GM19328 (cell line): ENCODE measurements around the gene TTC3.
"Not testable (repeated sequence)": the region's sequence is repeated elsewhere in the genome, so short reads cannot be mapped to it uniquely, and the experiment has no call there.

Experiments used
- ATAC-seq: cut with Tn5 transposase; IDR thresholded peaks from one replicate; pipeline ENCODE4 v1.9.1; 2021; ENCODE audit warnings: mild to moderate bottlenecking, moderate library complexity; ENCODE audit not compliant: unreplicated experiment

The TTC3 gene, protein sequence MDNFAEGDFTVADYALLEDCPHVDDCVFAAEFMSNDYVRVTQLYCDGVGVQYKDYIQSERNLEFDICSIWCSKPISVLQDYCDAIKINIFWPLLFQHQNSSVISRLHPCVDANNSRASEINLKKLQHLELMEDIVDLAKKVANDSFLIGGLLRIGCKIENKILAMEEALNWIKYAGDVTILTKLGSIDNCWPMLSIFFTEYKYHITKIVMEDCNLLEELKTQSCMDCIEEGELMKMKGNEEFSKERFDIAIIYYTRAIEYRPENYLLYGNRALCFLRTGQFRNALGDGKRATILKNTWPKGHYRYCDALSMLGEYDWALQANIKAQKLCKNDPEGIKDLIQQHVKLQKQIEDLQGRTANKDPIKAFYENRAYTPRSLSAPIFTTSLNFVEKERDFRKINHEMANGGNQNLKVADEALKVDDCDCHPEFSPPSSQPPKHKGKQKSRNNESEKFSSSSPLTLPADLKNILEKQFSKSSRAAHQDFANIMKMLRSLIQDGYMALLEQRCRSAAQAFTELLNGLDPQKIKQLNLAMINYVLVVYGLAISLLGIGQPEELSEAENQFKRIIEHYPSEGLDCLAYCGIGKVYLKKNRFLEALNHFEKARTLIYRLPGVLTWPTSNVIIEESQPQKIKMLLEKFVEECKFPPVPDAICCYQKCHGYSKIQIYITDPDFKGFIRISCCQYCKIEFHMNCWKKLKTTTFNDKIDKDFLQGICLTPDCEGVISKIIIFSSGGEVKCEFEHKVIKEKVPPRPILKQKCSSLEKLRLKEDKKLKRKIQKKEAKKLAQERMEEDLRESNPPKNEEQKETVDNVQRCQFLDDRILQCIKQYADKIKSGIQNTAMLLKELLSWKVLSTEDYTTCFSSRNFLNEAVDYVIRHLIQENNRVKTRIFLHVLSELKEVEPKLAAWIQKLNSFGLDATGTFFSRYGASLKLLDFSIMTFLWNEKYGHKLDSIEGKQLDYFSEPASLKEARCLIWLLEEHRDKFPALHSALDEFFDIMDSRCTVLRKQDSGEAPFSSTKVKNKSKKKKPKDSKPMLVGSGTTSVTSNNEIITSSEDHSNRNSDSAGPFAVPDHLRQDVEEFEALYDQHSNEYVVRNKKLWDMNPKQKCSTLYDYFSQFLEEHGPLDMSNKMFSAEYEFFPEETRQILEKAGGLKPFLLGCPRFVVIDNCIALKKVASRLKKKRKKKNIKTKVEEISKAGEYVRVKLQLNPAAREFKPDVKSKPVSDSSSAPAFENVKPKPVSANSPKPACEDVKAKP (N-terminal part only)

DNA sequence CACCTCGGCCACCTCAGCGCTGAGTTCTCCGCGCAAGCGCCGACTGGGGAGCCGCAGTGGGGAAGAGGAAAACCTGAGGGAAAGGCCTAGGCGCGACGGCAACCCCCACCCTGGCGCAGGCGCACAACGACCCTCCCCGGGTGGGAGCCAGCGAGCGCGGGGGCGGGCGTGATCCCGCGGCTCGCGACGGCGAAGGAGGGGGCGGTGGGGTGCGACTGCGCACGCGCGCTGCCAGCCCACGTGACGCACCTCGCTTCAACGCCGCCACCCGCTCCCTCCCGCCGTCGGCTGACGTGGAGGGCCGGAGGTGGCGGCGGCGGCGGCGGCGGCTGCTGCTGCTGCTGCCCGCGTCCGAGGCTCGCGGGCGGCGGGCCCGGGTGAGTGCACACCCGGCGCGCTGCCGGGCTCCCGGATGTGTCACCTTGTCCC lies at the start of gene TTC3, which contains the start of gene PIGP:
TSS of gene TTC3 (plus strand) at position 267 of the 429 bp plus-strand sequence. CDS start 14,004 bp downstream, outside the sequence.
TSS of gene PIGP (minus strand) at position 84 of the 429 bp plus-strand sequence. CDS start 556 bp downstream, outside the sequence.
- ATAC-seq = peak; percentile 65

DNA sequence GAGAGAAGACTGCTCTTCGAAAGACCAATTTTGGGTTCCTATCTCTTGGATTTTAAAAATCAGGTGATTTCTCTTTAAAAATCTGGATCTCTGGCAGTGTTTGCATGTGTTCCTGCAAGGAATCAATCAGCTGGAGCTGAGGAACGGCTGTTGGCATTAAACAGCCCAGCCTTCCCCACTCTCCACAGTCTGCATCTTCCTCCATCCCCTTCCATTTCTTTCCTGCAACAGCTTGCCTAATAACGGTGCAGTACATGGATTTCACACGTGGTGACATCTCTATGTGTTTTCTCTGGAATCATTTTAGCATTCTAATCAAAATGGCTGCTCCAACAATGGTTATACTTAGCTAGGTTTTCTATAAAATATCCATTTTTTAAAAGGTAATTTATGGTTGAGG lies 46.6 kb upstream of the TTC3 start:
- ATAC-seq = no peak

DNA sequence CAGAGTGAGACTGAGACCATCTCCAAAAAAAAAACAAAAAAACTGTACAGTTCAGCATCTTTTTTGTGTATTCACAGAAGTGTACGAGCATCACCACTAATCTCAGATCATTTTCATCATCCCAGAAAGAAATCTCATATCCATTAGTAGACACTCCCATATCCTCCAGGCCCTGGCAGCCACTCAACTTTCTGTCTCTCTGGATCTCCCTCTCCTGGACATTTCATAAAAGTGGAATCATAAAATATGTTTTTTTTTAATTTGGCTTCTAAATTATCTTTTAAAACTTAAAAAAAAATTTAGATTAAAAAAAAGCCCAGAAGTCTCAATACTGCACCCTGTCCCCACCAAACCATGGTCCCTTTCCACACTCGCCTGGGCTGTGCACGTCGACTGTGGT lies 44.5 kb upstream of the TTC3 start:
- ATAC-seq = no peak

DNA sequence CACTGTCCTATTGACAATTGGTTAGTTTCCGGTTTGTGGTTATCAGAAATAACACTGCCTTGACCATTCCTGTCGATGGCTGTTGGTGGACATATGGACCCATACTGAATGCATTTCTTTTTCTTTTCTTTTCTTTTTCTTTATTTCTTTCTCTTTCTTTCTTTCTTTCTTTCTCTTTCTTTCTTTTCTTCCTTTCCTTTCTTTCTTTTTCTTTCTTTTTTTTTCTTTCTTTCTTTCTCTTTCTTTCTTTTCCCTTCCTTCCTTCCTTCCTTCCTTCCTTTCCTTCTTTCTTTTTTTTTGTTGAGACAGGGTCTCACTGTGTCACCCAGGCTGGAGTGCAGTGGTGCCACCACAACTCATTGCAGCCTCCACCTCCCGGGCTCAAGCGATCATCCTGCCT lies 42.2 kb upstream of the TTC3 start:
- no peak for ATAC-seq

DNA sequence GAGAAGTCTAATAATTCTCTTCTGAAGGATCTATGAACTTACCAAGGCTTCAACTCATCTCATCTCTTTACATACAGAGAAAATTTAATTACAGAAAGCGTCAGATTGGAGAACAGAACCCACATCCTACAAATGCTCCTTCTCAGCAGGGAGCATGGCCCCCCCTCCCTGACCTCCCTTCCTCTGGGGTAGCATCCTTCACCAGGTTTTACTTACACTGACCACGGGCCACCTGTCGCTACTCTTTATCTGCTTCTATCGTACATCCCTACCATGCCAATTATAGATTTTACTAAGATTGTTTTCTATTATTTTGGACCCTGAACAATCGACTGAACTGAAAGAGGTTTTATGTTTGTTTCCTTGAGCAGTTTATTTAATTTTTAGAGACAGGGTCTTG lies 40.8 kb upstream of the TTC3 start:
- ATAC-seq = no peak

DNA sequence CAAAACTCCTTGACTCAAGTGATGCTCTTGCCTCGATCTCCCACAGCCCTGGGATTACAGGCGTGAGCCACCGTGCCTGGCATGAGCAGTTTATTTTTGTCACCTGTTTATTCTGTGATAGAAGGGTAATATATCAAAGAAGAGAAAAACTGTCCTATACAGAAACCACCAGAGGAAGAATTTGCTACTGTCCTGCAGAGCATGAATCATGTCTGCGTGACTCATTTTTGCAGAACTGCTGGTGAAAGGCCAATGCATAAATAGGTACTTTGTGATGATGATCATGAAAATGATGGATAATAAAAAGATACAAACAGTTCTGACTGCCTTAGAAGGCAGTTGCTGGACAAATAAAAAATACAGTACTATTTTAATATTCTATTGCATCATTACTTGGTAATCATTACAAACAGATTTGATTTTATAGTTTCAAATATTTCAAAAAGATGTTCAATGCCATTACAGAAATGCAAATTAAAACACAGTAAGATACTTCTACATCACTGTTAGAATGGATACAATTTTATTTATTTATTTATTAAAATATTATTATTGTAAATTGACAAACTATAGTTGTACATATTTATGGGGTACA lies 40.1 kb upstream of the TTC3 start:
- ATAC-seq = no peak

DNA sequence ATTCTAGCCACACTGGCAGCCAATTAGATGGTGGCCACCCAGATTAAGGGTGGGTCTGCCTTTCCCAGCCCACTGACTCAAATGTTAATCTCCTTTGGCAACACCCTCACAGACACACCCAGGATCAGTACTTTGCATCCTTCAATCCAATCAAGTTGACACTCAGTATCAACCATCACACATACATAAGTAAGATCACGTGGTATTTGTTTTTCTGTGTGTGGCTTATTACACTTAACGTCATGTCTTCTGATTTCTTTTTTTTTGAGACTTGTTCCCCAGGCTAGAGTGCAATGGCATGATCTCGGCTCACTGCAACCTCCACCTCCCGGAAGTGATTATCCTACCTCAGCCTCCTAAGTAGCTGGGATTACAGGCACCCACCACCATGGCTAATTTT lies 38.7 kb upstream of the TTC3 start:
- ATAC-seq = not testable (repeated sequence)

DNA sequence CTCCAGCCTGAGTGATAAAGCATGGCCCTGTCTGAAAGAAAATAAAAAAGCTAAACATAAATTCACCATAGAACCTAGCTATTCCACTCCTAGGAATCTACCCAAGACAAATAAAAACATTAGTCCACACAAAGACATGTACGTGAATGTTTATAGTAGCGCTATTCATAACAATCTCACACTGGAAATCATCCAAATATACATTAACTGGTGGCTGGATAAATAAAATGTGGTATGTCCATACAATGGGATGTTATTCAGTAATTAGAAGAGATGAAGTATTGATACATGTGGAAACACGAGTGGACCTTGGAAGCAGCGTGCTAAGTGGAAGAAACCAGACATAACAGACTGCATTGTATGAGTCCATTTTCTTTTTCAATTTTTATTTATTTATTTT lies 36.9 kb upstream of the TTC3 start:
- no peak for ATAC-seq

DNA sequence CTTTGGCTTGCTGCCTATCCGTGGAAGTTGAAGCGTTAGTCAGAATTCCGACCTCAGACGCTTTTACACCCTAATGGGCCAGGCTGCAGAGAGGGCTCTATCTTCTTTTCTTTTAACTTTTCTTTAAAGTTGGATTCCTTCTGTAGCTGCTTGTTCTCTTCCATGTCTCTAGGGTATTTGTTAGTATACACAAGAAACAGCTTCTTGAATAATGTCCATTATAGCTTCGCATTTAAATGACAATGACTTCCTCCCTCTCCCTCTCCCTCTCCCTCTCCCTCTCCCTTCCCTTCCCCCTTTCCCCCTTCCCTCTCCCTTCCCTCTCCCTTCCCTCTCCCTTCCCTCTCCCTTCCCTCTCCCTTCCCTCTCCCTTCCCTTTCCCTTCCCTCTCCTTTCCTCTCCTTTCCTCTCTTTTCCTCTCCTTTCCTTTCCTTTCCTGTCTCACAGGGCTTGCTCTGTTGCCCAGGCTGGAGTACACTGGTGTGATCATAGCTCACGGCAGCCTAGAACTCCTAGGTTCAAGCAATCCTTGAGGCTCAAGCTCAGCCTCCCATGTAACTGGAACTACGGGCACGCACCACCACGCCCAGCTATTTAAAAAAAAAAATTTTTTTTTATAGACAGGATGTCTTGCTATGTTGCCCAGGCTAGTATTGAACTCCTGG lies 33.5 kb upstream of the TTC3 start:
- ATAC-seq = no peak

DNA sequence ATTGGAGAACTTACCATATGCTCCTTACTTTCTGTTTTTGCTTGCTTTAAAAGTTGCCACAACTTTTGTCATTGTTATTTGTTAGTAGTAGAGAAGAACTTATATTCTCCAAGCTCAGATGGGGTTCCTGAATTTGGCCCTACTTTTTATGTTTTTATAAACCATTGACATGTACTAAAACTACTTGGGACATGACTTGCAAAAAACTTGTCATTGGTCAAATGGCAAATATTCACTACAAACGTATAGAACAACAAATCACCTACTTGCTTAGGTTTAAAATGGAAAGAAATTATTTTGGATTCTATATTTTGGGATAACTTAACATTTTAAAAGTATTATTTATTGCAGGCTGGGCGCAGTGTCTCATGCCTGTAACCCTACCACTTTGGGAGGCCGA lies 32.8 kb upstream of the TTC3 start:
- ATAC-seq = no peak

DNA sequence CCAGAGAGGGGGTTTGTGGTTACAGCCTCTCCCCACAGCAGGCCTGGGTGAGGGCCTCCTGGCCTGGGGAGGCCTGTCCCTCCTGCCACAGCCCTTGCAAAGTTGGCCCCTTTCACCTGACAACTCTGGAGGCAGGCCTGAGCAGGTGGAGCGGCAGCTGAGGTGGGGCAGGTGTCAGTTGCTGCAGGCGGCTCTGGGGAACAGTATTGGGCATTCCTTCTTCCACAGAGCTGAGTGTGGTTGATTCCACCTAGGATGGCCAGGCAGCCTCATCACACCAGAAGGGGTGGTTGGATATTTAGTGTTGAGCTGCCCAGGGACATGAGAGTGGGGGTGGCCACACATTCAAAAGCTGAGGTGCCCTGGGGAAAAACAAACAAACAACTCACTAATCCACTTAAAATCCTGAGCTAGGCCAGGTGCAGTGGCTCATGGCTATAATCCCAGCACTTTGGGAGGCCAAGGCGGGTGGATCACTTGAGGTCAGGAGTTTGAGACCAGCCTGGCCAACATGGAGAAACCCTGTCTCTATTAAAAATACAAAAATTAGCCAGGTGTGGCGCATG lies 31.3 kb upstream of the TTC3 start:
- ATAC-seq = no peak

DNA sequence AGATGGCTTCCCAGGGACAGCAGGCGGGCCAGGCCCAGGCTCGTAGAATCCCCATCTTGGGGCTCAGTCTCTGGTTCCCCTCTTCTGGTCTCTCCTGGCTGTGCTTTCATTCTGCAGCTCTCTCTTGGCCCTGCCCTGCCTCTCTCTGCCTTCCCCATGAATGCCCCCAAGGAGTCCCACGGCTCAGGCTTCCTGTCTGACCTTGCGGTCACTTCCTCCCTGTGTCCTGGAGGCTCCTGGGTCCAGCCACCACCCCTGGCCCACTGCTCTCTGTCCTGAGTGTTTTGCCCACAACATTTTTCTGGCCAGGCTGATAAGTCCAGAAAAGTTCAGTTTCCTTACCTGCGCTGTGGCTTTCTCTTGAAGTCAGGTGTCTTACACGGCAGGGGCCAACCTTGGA lies 29.2 kb upstream of the TTC3 start:
- ATAC-seq = no peak

DNA sequence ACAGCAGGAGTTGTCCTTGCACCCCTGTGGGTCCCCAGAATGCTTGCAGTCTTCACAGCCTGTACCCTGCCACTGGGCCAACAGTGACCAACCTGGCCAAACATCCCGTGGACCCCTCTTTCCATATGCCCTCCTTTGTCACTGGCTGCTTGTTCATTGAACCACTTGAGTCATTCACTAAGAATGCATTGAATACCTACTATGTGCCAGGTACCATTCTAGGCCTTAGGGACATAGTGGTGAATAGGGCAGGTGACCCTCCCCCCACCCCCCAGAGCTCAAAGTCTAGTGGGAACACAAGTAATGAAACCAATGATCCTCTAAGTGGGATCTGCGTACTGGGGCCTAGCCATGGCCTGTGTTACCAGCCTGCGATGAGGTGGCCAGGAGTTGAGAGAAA lies 28.4 kb upstream of the TTC3 start:
- ATAC-seq = no peak

DNA sequence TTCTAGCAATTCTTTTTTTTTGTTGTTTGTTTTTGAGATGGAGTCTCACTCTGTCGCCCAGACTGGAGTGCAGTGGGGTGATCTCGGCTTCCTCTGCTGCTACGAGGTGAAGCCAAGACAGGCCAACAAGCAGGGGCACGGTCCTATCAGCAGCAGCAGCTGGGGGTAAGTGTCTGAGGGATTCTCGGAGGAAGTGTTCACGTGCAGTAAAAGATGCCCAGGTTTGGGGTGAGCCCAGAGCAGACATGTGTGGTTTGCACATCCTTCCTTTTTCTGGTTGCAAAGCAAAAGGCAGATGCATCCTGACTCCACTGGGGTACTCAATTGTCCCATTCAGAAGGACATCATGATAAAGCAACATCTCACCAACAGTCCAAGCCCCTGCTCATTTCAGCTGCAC lies 27.9 kb upstream of the TTC3 start:
- ATAC-seq = no peak

DNA sequence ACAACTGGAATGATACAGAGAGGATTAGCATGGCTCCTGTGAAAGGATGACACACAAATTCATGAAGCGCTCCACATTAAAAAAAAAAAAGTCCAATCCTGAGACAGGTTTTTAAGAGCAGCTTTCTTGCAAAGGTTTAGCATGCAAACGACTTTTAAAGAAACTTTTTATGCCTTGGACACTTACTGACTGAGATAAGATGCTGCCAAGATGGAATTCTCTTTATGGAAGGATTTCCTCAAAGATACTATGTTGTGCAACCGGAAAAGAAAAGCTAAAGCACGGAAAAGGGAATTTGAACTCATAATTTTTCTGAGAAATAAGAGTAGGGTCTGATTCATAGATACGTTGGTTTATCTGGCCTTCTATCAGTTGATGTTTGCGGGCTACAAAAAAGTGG lies 27.5 kb upstream of the TTC3 start:
- ATAC-seq = no peak

DNA sequence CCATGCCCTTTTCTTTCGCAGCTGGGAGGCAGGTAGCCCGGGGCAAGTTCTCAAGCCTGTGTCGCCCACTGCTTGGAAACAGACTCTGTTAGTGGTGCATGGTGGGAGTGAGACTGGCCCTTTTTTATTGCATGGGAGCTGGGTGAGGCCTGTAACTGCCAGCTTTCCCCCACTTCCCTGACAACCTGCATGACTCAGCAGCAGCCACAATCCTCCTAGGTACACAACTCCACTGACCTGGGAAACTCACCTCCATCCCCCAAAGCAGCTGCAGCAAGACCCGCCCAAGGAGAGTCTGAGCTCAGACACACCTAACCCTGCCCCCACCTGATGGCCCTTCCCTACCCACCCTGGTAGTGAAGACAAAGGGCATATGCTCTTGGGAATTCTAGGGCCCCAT lies 26.0 kb upstream of the TTC3 start:
- ATAC-seq = no peak

DNA sequence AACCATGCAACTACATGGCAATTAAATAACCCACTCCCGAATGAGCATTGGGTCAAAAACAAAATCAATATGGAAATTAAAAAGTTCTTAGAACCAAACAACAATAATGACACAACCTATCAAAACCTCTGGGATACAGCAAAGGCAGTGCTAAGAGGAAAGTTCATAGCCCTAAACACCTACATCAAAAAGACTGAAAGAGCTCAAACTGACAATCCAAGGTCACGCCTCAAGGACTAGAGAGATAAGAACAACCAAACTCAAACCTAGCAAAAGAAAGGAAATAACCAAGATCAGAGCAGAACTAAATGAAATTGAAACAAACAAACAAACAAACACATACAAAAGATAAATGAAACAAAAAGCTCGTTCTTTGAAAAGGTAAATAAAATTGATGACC lies 23.3 kb upstream of the TTC3 start:
- ATAC-seq = not testable (repeated sequence)

DNA sequence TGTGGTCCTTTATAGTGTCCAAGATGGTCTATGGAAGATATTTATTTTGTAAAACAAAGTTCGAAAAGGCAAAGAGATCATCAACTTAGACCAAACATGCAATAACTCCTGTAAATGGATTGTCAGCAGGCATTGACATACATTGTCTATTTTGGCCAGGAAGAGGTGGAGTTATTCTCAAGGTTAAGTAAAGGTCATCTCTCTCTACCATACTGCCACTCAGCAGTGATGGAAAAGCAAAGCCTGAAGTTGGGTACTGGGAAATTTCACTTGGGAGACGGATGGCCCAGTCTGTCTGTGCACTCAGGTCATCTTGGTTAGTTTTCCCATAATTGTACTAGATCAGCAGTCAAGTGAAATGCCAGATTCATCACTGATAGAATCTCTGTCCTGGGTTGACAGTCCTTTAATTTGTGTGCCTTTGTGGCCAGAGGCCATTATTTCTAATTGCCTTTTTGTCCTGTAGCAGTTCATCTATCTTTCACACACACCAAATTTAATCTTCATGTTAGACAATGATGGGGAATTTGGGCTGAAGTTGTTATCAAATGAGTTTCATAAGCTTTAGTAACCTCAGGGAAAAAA lies 17.7 kb upstream of the TTC3 start:
- ATAC-seq = no peak

DNA sequence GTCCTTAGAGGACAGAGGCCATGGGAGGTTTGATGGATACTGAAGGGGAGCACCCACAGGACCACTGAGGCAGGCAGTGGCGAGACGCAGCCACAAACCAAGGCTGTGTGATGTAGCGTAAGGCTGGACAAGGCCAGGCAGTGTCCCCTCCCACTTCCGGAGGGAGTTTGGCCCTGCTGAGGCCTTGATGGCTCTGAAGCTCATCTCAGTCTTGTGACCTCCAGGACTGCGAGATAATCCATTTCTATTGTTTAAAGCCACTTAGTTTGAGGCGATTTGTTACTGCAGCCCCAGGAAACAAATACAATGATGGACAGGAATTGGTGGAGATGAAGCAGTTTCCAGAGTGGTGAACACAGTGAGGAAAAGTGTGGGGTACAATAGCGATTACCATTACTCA lies 15.4 kb upstream of the TTC3 start:
- no peak for ATAC-seq
